ENCODE measurements around the gene SLC13A5.
A peak's percentile ranks its signal among the peaks of the same experiment; 100 is the strongest.

SLC13A5 gene

DNA sequence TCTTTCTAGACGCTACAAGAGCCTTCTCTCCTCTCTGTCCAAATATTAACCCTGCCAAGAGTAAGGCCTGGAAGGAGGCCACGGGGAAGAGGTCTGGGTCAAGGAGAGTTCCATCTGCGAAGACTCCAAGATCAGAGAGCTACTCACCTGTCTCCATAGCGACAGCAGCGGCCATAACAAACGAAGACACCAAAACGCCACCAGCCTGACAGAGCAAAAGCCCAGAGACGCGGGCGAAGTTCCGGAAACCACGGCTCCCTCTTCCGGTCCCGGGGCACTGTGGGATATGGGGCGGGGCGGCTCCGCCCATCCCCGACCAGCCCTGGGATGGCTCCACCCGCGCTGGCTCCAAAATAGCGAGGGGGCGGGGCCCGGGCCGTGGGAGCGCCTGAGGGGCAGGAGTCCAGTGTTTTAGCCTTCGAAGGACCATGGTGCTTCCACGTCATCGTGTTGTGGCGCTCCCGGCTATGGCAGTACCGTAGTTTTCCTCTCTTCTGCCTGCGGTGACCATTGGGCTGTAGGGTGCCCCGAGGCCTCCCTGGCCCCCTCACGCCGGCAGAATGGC is 61.7 kb downstream of the SLC13A5 start, which contains the start of the genes C17orf100 and MED31 (continued):
- TF ChIP-seq, protein P1, sequence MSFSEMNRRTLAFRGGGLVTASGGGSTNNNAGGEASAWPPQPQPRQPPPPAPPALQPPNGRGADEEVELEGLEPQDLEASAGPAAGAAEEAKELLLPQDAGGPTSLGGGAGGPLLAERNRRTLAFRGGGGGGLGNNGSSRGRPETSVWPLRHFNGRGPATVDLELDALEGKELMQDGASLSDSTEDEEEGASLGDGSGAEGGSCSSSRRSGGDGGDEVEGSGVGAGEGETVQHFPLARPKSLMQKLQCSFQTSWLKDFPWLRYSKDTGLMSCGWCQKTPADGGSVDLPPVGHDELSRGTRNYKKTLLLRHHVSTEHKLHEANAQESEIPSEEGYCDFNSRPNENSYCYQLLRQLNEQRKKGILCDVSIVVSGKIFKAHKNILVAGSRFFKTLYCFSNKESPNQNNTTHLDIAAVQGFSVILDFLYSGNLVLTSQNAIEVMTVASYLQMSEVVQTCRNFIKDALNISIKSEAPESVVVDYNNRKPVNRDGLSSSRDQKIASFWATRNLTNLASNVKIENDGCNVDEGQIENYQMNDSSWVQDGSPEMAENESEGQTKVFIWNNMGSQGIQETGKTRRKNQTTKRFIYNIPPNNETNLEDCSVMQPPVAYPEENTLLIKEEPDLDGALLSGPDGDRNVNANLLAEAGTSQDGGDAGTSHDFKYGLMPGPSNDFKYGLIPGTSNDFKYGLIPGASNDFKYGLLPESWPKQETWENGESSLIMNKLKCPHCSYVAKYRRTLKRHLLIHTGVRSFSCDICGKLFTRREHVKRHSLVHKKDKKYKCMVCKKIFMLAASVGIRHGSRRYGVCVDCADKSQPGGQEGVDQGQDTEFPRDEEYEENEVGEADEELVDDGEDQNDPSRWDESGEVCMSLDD (tag by site-specific recombination; IDR thresholded peaks at IDR 0.05) = no peak
- TF ChIP-seq SP7 (tag by site-specific recombination; IDR thresholded peaks at IDR 0.05) (peak; percentile 50; the same call in 1 of the 2 replicates), ZNF555 (tag by site-specific recombination; conservative IDR thresholded peaks at IDR 0.05) (no peak), HOXA7 (CRISPR knock-in tag; IDR thresholded peaks at IDR 0.05; ENCODE audit: borderline replicate concordance) (no peak), ZNF202 (tag by site-specific recombination; IDR thresholded peaks at IDR 0.05; ENCODE audit: borderline replicate concordance) (no peak), ZNF350 (tag by site-specific recombination; IDR thresholded peaks at IDR 0.05) (no peak), ZNF274 (IDR thresholded peaks at IDR 0.05; ENCODE audit: low read length) (no peak), ZNF274 (tag by site-specific recombination; IDR thresholded peaks at IDR 0.05; ENCODE audit: borderline replicate concordance) (no peak), ZEB2 (tag by site-specific recombination; IDR thresholded peaks at IDR 0.05) (0 out of 2 replicates have a peak, but pooled peaks have one; percentile 16), ZNF629 (tag by site-specific recombination; IDR thresholded peaks at IDR 0.05) (peak; percentile 80), ZNF121 (tag by site-specific recombination; IDR thresholded peaks at IDR 0.05) (no peak), SP2 (tag by site-specific recombination; IDR thresholded peaks at IDR 0.05) (peak; percentile 94)
- TF ChIP-seq, protein P2, sequence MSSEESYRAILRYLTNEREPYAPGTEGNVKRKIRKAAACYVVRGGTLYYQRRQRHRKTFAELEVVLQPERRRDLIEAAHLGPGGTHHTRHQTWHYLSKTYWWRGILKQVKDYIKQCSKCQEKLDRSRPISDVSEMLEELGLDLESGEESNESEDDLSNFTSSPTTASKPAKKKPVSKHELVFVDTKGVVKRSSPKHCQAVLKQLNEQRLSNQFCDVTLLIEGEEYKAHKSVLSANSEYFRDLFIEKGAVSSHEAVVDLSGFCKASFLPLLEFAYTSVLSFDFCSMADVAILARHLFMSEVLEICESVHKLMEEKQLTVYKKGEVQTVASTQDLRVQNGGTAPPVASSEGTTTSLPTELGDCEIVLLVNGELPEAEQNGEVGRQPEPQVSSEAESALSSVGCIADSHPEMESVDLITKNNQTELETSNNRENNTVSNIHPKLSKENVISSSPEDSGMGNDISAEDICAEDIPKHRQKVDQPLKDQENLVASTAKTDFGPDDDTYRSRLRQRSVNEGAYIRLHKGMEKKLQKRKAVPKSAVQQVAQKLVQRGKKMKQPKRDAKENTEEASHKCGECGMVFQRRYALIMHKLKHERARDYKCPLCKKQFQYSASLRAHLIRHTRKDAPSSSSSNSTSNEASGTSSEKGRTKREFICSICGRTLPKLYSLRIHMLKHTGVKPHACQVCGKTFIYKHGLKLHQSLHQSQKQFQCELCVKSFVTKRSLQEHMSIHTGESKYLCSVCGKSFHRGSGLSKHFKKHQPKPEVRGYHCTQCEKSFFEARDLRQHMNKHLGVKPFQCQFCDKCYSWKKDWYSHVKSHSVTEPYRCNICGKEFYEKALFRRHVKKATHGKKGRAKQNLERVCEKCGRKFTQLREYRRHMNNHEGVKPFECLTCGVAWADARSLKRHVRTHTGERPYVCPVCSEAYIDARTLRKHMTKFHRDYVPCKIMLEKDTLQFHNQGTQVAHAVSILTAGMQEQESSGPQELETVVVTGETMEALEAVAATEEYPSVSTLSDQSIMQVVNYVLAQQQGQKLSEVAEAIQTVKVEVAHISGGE (tag by site-specific recombination; conservative IDR thresholded peaks at IDR 0.05; ENCODE audit: low read depth) = peak; percentile 84
- TF ChIP-seq, protein P3, sequence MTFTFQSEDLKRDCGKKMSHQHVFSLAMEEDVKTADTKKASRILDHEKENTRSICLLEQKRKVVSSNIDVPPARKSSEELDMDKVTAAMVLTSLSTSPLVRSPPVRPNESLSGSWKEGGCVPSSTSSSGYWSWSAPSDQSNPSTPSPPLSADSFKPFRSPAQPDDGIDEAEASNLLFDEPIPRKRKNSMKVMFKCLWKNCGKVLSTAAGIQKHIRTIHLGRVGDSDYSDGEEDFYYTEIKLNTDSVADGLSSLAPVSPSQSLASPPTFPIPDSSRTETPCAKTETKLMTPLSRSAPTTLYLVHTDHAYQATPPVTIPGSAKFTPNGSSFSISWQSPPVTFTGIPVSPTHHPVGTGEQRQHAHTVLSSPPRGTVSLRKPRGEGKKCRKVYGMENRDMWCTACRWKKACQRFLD (tag by site-specific recombination; IDR thresholded peaks at IDR 0.05) = no peak
- TF ChIP-seq, protein P4, sequence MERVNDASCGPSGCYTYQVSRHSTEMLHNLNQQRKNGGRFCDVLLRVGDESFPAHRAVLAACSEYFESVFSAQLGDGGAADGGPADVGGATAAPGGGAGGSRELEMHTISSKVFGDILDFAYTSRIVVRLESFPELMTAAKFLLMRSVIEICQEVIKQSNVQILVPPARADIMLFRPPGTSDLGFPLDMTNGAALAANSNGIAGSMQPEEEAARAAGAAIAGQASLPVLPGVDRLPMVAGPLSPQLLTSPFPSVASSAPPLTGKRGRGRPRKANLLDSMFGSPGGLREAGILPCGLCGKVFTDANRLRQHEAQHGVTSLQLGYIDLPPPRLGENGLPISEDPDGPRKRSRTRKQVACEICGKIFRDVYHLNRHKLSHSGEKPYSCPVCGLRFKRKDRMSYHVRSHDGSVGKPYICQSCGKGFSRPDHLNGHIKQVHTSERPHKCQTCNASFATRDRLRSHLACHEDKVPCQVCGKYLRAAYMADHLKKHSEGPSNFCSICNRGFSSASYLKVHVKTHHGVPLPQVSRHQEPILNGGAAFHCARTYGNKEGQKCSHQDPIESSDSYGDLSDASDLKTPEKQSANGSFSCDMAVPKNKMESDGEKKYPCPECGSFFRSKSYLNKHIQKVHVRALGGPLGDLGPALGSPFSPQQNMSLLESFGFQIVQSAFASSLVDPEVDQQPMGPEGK (tag by site-specific recombination; IDR thresholded peaks at IDR 0.05) = peak; percentile 64; the same call in 1 of the 2 replicates
- TF ChIP-seq, protein P5, sequence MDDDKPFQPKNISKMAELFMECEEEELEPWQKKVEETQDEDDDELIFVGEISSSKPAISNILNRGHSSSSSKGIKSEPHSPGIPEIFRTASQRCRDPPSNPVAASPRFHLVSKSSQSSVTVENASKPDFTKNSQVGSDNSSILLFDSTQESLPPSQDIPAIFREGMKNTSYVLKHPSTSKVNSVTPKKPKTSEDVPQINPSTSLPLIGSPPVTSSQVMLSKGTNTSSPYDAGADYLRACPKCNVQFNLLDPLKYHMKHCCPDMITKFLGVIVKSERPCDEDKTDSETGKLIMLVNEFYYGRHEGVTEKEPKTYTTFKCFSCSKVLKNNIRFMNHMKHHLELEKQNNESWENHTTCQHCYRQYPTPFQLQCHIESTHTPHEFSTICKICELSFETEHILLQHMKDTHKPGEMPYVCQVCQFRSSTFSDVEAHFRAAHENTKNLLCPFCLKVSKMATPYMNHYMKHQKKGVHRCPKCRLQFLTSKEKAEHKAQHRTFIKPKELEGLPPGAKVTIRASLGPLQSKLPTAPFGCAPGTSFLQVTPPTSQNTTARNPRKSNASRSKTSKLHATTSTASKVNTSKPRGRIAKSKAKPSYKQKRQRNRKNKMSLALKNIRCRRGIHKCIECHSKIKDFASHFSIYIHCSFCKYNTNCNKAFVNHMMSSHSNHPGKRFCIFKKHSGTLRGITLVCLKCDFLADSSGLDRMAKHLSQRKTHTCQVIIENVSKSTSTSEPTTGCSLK (tag by site-specific recombination; IDR thresholded peaks at IDR 0.05) = no peak

All from HEK293 (cell line).